SK-N-SH treated with all-trans-retinoic acid at 6 μM for 48 hours (cell line): Measurements from ENCODE around the gene CCDC178.

Experiments
- CREB5 ChIP-seq: fragments of 250-450 bp; sonication (Bioruptor Pico); IDR thresholded peaks from 2 replicates; pipeline ENCODE4 v1.5.1; 2020; ENCODE audit warnings: low read depth, mild to moderate bottlenecking, moderate library complexity
- CSRNP3 ChIP-seq: fragments of 250-450 bp; sonication (Bioruptor Pico); IDR thresholded peaks from 2 replicates; pipeline ENCODE4 v1.5.1; 2021; ENCODE audit warnings: mild to moderate bottlenecking, moderate library complexity
- OSR1 ChIP-seq: fragments of 250-450 bp; sonication (Bioruptor Pico); IDR thresholded peaks from 2 replicates; pipeline ENCODE4 v1.8.0; 2022; ENCODE audit warnings: moderate library complexity, mild to moderate bottlenecking, inconsistent platforms
- PATZ1 ChIP-seq: fragments of 250-450 bp; sonication (Bioruptor Pico); IDR thresholded peaks from 2 replicates; pipeline ENCODE4 v1.8.0; 2020; ENCODE audit warnings: mild to moderate bottlenecking, moderate library complexity, borderline replicate concordance
- RARB ChIP-seq: fragments of 250-450 bp; sonication (Bioruptor Pico); IDR thresholded peaks from 2 replicates; pipeline ENCODE4 v1.8.0; 2021; ENCODE audit warnings: mild to moderate bottlenecking, moderate library complexity
- SNAI2 ChIP-seq: fragments of 250-450 bp; sonication (Bioruptor Pico); IDR thresholded peaks from 2 replicates; pipeline ENCODE4 v1.5.0; 2020; ENCODE audit warnings: mild to moderate bottlenecking, moderate library complexity
- TOX ChIP-seq: fragments of 250-450 bp; sonication (Bioruptor Pico); IDR thresholded peaks from 2 replicates; pipeline ENCODE4 v1.8.0; 2021; ENCODE audit warnings: mild to moderate bottlenecking, moderate library complexity, borderline replicate concordance
- TSHZ2 ChIP-seq: fragments of 250-450 bp; sonication (Bioruptor Pico); IDR thresholded peaks from 2 replicates; pipeline ENCODE4 v1.5.0; 2020; ENCODE audit warnings: mild to moderate bottlenecking, moderate library complexity
- ZFP3 ChIP-seq: fragments of 250-450 bp; sonication (Bioruptor Pico); IDR thresholded peaks from 2 replicates; pipeline ENCODE4 v1.5.0; 2020; ENCODE audit warnings: mild to moderate bottlenecking, moderate library complexity

- TF ChIP-seq PATZ1, result no peak
- TF ChIP-seq TOX (CRISPR knock-in tag), result no peak
- TF ChIP-seq RARB (CRISPR knock-in tag), result no peak
- TF ChIP-seq CREB5 (CRISPR knock-in tag), result no peak
- no peak for TF ChIP-seq CSRNP3
- TF ChIP-seq TSHZ2 (CRISPR knock-in tag), result no peak
- TF ChIP-seq SNAI2 (CRISPR knock-in tag), result no peak
- no peak for TF ChIP-seq ZFP3 (CRISPR knock-in tag)
- TF ChIP-seq OSR1 (CRISPR knock-in tag), result no peak
Observed at GRCh38 chr18:32966141-32966540, 474.4 kb downstream of the CCDC178 start.
